ENCODE data around the gene LTBP4.

DNA sequence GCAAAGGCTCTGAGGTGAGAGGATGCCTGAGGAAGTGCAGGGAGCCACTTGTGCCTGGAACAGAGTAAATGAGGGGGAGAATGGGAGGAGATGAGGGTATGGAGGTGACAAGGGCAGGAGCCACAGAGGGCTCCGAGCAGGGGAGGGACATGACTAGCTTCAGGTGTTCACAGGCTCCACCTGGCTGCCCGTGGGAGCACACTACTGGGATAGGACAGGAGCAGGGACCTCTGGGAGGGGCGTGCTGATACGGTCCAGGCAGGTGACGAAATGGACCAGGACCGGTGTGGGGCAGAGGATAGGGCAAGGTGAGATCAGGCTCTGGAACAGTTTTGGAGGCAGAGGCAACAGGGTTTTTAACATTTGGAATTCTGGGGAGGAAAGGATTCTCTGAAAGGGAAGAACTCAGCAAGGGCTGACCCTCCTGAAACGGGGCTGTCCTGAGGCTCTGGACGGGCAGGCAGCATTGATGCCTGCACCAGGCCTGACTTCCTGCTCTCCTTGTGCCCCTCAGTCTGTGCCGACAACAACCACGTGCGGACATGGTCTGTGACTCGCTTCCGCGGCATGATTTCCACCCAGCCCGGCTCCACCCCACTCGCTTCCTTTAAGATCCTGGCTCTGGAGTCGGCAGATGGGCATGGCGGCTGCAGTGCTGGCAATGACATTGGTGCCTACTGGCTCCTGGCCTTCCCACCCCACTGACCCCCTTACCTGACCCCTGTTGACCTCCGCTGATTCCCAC, 12.9 kb upstream of the LTBP4 start:
- TF ChIP-seq EZH2phosphoT487 (IDR thresholded peaks at IDR 0.05) (no peak), EZH2 (IDR thresholded peaks at IDR 0.05) (no peak)
